PC-9 (cell line): ENCODE measurements around the gene MYO3B. TPM values are rescaled to one million over a fixed set of nuclear protein-coding genes. Genes with fewer than 3 reads are reported as not detected.

Experiments used
- BruUV-seq: library from RNA; stranded (reverse); fragments of 400-500 nt; replicated peaks from 2 replicates; lab custom pipeline; 2021; lab: Mats Ljungman, UMichigan
- CTCF ChIA-PET: fragments of 300-600 bp; sonication (Branson Sonifier 250); formaldehyde crosslinking; loops from one replicate; lab custom pipeline; 2022; ENCODE audit warnings: antibody characterized with exemption; lab: Charles Lee
- POLR2A ChIA-PET: fragments of 300-600 bp; sonication (Branson Sonifier 250); formaldehyde crosslinking; loops from one replicate; lab custom pipeline; 2022; ENCODE audit warnings: antibody characterized with exemption; ENCODE audit not compliant: unreplicated experiment; lab: Charles Lee
- DNase-seq, 2 experiments: peaks; one replicate each; pipeline versions ENCODE4 v3.0.0 to v3.0.0-alpha.2; 2015 to 2022; ENCODE audit warnings: mixed read lengths in 1 of 2
- H2AFZ ChIP-seq: fragments of 200-600 bp; sonication (generic); 2 replicates; pipeline ENCODE4 v1.8.1; 2017; ENCODE audit warnings: antibody characterized with exemption
- H3F3A ChIP-seq: fragments of 200-600 bp; sonication (generic); 2 replicates; pipeline ENCODE4 v1.8.1; 2017; ENCODE audit warnings: antibody characterized with exemption, mild to moderate bottlenecking, low read depth; ENCODE audit not compliant: insufficient read depth
- H3K27ac ChIP-seq: fragments of 200-600 bp; sonication (generic); 2 replicates; pipeline ENCODE4 v1.6.1; 2016; ENCODE audit warnings: mixed run types
- H3K27me3 ChIP-seq: fragments of 200-600 bp; sonication (generic); 2 replicates; pipeline ENCODE4 v1.6.1; 2016; ENCODE audit warnings: low read depth, mixed run types; ENCODE audit not compliant: insufficient read depth
- H3K36me3 ChIP-seq: fragments of 200-600 bp; sonication (generic); 2 replicates; pipeline ENCODE4 v1.6.1; 2016; ENCODE audit warnings: low read depth, mixed run types
- H3K4me1 ChIP-seq: fragments of 200-600 bp; sonication (generic); replicated peaks from 2 replicates; pipeline ENCODE4 v1.6.1; 2016; ENCODE audit warnings: mixed run types; ENCODE audit not compliant: insufficient read depth
- H3K4me2 ChIP-seq: fragments of 200-600 bp; sonication (generic); 2 replicates; pipeline ENCODE4 v1.6.1; 2017; ENCODE audit warnings: mixed run types
- H3K4me3 ChIP-seq: fragments of 200-600 bp; sonication (generic); 2 replicates; pipeline ENCODE4 v1.6.1; 2016; ENCODE audit warnings: mixed run types
- H3K79me2 ChIP-seq: fragments of 200-600 bp; sonication (generic); 2 replicates; pipeline ENCODE4 v1.6.1; 2017; ENCODE audit warnings: low read depth, mixed run types
- H3K9me2 ChIP-seq: fragments of 200-600 bp; sonication (generic); 2 replicates; pipeline ENCODE4 v1.8.1; 2017; ENCODE audit warnings: mild to moderate bottlenecking; ENCODE audit not compliant: insufficient read depth
- H3K9me3 ChIP-seq: fragments of 200-600 bp; sonication (generic); 2 replicates; pipeline ENCODE4 v1.8.1; 2016; ENCODE audit warnings: low read depth; ENCODE audit not compliant: insufficient read depth
- H4K20me1 ChIP-seq: fragments of 200-600 bp; sonication (generic); 2 replicates; pipeline ENCODE4 v1.8.1; 2017; ENCODE audit not compliant: insufficient read depth
- EZH2 ChIP-seq: fragments of 200-600 bp; sonication (generic); IDR thresholded peaks from 2 replicates; pipeline ENCODE4 v1.8.0; 2017; ENCODE audit warnings: antibody characterized with exemption, low read depth
- intact Hi-C: fragments of 100-400 bp; cut with micrococcal nuclease; formaldehyde crosslinking; loops from one replicate; pipeline ENCODE4 v1.10.0; 2022; ENCODE audit not compliant: unreplicated experiment
- total RNA-seq: library from RNA; stranded (reverse); gene quantifications from 2 replicates; pipeline ENCODE4 v1.2.3, GENCODE V29; 2021
- TF ChIP-seq, protein P1 (sequence below): fragments of 200-600 bp; sonication (generic); conservative IDR thresholded peaks from 2 replicates; pipeline ENCODE4 v1.6.1; 2017; ENCODE audit warnings: mixed run types, antibody characterized with exemption, mild to moderate bottlenecking, moderate library complexity

MYO3B gene
- total RNA-seq, 1 experiment from 2014 or later = 5.3 TPM

DNA sequence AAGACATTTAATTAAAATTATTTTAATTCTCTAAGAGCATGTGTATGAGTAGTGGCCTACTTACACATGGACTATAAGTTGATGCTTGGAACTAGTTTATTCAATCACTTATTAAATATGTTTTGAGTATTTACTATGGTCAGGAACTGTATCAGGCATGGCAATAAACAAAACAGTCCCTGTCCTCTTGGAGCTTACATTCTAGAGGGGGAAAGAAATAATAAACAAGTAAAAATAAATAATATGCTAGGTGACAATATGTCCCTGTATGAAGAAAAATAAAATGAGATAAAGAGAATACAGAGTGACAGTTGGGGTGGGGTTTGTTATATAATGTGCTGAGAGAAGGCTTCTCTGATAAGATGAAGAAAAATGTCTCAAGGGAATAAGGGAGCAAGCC is 74.5 kb downstream of the MYO3B start:
- Histone ChIP-seq H4K20me1 (no peaks in the 10 kb centered on the region), H3K4me3 (no peak overlapping the region), H3K36me3 (no peaks in the 10 kb centered on the region), H3K9me2 (no peaks in the 10 kb centered on the region), H3K4me2 (no peak overlapping the region), H3K27me3 (no peaks in the 10 kb centered on the region), H3K27ac (no peak overlapping the region), H3K79me2 (no peaks in the 10 kb centered on the region), H3K4me1 (peaks cover 8% of the 10 kb centered on the region; the same call in 1 of the 2 replicates), H3K9me3 (no peaks in the 10 kb centered on the region), H2AFZ (no peak overlapping the region), H3F3A (no peaks in the 10 kb centered on the region)
- no peak for TF ChIP-seq EZH2
- TF ChIP-seq, protein P1, sequence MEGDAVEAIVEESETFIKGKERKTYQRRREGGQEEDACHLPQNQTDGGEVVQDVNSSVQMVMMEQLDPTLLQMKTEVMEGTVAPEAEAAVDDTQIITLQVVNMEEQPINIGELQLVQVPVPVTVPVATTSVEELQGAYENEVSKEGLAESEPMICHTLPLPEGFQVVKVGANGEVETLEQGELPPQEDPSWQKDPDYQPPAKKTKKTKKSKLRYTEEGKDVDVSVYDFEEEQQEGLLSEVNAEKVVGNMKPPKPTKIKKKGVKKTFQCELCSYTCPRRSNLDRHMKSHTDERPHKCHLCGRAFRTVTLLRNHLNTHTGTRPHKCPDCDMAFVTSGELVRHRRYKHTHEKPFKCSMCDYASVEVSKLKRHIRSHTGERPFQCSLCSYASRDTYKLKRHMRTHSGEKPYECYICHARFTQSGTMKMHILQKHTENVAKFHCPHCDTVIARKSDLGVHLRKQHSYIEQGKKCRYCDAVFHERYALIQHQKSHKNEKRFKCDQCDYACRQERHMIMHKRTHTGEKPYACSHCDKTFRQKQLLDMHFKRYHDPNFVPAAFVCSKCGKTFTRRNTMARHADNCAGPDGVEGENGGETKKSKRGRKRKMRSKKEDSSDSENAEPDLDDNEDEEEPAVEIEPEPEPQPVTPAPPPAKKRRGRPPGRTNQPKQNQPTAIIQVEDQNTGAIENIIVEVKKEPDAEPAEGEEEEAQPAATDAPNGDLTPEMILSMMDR = no peak
- ChIA-PET CTCF (no interaction called here), POLR2A (no interaction called here)
- DNase-seq = no peak
- BruUV-seq = no TSS peak
- intact Hi-C loops = no loop called here

- no peak for TF ChIP-seq EZH2
- TF ChIP-seq, protein P1 = no peak
- H3K9me3 ChIP-seq = no peaks in the 10 kb centered on the region
- BruUV-seq = no TSS peak
- H3K9me2 ChIP-seq = no peaks in the 10 kb centered on the region
- intact Hi-C loops = no loop called here
- H3K27ac ChIP-seq = no peak overlapping the region
- H3K27me3 ChIP-seq = no peaks in the 10 kb centered on the region
- H3K4me1 ChIP-seq = peaks cover 8% of the 10 kb centered on the region; the same call in 1 of the 2 replicates
- H2AFZ ChIP-seq = no peak overlapping the region
- no peak overlapping the region for H3K4me2 ChIP-seq
- ChIA-PET POLR2A (no interaction called here), CTCF (interaction anchor here (0.6 kb wide), 1 partner anchor 155 kb away, joined by 3 read pairs; no protein-coding TSS in a partner anchor)
- no peak for DNase-seq
- H3K36me3 ChIP-seq = no peaks in the 10 kb centered on the region
- no peaks in the 10 kb centered on the region for H4K20me1 ChIP-seq
- H3K79me2 ChIP-seq = no peaks in the 10 kb centered on the region
- H3F3A ChIP-seq = no peaks in the 10 kb centered on the region
- no peak overlapping the region for H3K4me3 ChIP-seq
Observed at GRCh38 chr2:170253721-170254230, 75.8 kb downstream of the MYO3B start.

DNA sequence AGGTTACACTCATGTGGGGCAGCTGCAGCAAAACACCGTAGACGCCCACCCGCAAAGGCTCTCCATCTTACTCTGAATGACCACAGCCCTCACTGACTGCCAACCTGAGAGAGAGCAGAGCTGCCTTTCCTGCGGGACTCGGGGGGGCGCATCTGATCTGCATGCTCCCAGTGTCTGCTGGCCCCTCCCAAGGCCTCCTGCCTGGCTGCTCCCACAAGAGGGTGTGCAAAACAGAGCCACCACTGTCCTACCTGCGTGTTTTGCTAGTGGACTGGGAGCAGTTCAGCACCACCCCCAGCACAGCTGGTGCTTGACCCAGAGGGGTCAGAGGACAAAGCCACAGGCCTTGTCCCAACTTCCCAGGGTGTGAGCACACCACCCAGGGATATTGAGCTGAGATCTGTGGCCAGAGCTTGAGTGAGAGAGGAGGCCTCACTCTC is 76.4 kb downstream of the MYO3B start:
- CTCF ChIA-PET = interaction anchor here (0.6 kb wide), 1 partner anchor 154 kb away, joined by 3 read pairs; no protein-coding TSS in a partner anchor
- BruUV-seq = no TSS peak
- peaks cover 8% of the 10 kb centered on the region; the same call in 1 of the 2 replicates for H3K4me1 ChIP-seq
- H3K36me3 ChIP-seq = no peaks in the 10 kb centered on the region
- no peak overlapping the region for H3K4me3 ChIP-seq
- H3K4me2 ChIP-seq = no peak overlapping the region
- H4K20me1 ChIP-seq = no peaks in the 10 kb centered on the region
- no peak for DNase-seq
- no peaks in the 10 kb centered on the region for H3F3A ChIP-seq
- no peak overlapping the region for H2AFZ ChIP-seq
- H3K27me3 ChIP-seq = no peaks in the 10 kb centered on the region
- H3K9me2 ChIP-seq = no peaks in the 10 kb centered on the region
- no peaks in the 10 kb centered on the region for H3K9me3 ChIP-seq
- H3K79me2 ChIP-seq = no peaks in the 10 kb centered on the region
- H3K27ac ChIP-seq = no peak overlapping the region
- TF ChIP-seq EZH2 = no peak
- TF ChIP-seq, protein P1 = no peak
- POLR2A ChIA-PET = no interaction called here
- intact Hi-C loops = no loop called here
